ENCODE data around the gene SLC35G6. TPM values are rescaled to one million over a fixed set of nuclear protein-coding genes. Genes with fewer than 3 reads are reported as not detected.

The SLC35G6 gene
- total RNA-seq, 2 experiments from 2014 or later: not detected

DNA sequence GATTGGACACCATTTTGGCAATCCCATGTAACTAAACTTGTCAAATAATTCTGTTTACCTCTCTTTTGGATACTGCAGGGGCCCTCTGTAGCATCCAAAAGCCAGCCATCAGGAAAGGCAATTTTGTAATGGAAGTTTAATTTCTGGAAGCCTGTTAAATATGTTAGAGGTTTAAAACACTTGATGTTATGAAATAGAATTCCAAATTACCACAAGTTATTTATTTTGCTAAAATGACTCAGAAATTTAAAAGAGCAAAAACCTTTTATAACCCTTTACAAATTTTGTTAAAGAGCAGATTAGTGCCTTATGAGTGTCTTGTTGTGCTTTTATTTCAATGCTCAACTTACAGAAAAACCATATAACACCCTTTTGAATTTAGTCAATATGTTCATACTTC is 47.6 kb downstream of the SLC35G6 start:
- no peak overlapping the region for H2AFZ ChIP-seq (ENCODE audit: low read length)
- H3K27ac ChIP-seq (ENCODE audit: low read depth, low read length, poor library complexity, severe bottlenecking): no peak overlapping the region
- DNase-seq (ENCODE audit: low spot score): no peak
- ChIA-PET CTCF (ENCODE audit: unreplicated experiment) (no interaction called here), POLR2A (no interaction called here)
- 0 out of 2 replicates have a peak, but pooled peaks cover 7% of the 10 kb centered on the region for H3K9me3 ChIP-seq (ENCODE audit: low read length)
- no peaks in the 10 kb centered on the region for H4K20me1 ChIP-seq (ENCODE audit: insufficient read depth, low read length)
- TF ChIP-seq, protein P1, sequence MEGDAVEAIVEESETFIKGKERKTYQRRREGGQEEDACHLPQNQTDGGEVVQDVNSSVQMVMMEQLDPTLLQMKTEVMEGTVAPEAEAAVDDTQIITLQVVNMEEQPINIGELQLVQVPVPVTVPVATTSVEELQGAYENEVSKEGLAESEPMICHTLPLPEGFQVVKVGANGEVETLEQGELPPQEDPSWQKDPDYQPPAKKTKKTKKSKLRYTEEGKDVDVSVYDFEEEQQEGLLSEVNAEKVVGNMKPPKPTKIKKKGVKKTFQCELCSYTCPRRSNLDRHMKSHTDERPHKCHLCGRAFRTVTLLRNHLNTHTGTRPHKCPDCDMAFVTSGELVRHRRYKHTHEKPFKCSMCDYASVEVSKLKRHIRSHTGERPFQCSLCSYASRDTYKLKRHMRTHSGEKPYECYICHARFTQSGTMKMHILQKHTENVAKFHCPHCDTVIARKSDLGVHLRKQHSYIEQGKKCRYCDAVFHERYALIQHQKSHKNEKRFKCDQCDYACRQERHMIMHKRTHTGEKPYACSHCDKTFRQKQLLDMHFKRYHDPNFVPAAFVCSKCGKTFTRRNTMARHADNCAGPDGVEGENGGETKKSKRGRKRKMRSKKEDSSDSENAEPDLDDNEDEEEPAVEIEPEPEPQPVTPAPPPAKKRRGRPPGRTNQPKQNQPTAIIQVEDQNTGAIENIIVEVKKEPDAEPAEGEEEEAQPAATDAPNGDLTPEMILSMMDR (conservative IDR thresholded peaks at IDR 0.05; ENCODE audit: low read length): no peak
- no peak for TF ChIP-seq EZH2phosphoT487 (IDR thresholded peaks at IDR 0.05; ENCODE audit: borderline replicate concordance, low read depth, low read length)
- intact Hi-C loops (cut with micrococcal nuclease; ENCODE audit: unreplicated experiment): no loop called here
- BruUV-seq (replicated peaks): no TSS peak
- H3K79me2 ChIP-seq (ENCODE audit: insufficient read depth, low read depth, low read length): no peaks in the 10 kb centered on the region
- H3K36me3 ChIP-seq (ENCODE audit: insufficient read depth, low read length): no peaks in the 10 kb centered on the region
- H3K4me1 ChIP-seq (ENCODE audit: insufficient read depth, low read length, poor library complexity, severe bottlenecking): no peaks in the 10 kb centered on the region
- H3K4me2 ChIP-seq (ENCODE audit: low read length): no peak overlapping the region
- H3K4me3 ChIP-seq (ENCODE audit: low read depth, low read length, poor library complexity, severe bottlenecking): no peak overlapping the region
- no peaks in the 10 kb centered on the region for H3K9me2 ChIP-seq (ENCODE audit: insufficient read depth, low read length)

DNA sequence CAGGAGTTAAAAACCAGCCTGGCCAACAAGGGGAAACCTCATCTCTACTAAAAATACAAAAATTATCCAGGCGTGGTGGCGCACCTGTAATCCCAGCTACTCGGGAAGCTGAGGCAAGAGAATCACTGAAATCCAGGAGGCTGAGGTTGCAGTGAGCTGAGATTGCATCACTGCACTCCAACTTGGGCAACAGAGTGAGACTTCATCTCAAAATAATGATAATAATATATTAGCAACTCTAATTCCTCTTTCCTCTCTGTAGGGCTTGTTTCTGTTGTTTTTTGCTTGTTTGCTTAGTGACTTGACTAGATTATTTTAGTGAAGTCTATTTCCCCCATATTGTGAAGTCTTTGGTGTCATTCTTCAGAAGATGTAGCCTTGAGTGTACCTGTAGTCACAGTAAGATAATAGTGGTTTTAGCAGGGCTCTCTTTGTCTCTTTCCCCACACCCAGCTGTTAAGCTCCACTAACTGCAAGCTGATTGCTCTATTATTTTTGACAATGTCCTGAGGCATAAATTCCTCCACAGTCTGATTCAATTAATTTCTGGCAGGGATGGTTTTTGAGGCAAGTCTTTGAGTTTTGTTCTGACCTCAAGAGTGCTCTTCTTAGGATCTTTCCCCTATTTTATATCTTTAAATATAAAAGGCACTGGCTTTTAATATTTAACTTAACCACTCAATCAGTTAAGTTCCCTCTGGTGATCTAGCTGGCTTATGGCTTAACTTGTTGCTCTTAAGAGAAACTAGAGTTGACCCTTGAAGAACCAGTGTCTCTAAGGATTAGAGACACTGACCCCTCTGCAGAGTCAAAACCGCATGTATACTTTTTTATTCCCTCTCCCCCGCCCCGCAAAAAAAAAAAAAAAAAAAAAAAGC is 49.0 kb downstream of the SLC35G6 start:
- CTCF ChIA-PET (ENCODE audit: unreplicated experiment): no interaction called here
- H3K36me3 ChIP-seq (ENCODE audit: insufficient read depth, low read length): no peaks in the 10 kb centered on the region
- no peak overlapping the region for H3K4me2 ChIP-seq (ENCODE audit: low read length)
- intact Hi-C loops (cut with micrococcal nuclease; ENCODE audit: unreplicated experiment): no loop called here
- no peaks in the 10 kb centered on the region for H3K4me1 ChIP-seq (ENCODE audit: insufficient read depth, low read length, poor library complexity, severe bottlenecking)
- POLR2A ChIA-PET: no interaction called here
- no TSS peak for BruUV-seq (replicated peaks)
- 0 out of 2 replicates have a peak, but pooled peaks cover 7% of the 10 kb centered on the region for H3K9me3 ChIP-seq (ENCODE audit: low read length)
- no peak overlapping the region for H3K27ac ChIP-seq (ENCODE audit: low read depth, low read length, poor library complexity, severe bottlenecking)
- H3K4me3 ChIP-seq (ENCODE audit: low read depth, low read length, poor library complexity, severe bottlenecking): no peak overlapping the region
- no peaks in the 10 kb centered on the region for H3K9me2 ChIP-seq (ENCODE audit: insufficient read depth, low read length)
- TF ChIP-seq, protein P1 (conservative IDR thresholded peaks at IDR 0.05; ENCODE audit: low read length): no peak
- TF ChIP-seq EZH2phosphoT487 (IDR thresholded peaks at IDR 0.05; ENCODE audit: borderline replicate concordance, low read depth, low read length): no peak
- H4K20me1 ChIP-seq (ENCODE audit: insufficient read depth, low read length): no peaks in the 10 kb centered on the region
- no peak for DNase-seq (ENCODE audit: low spot score)
- no peaks in the 10 kb centered on the region for H3K79me2 ChIP-seq (ENCODE audit: insufficient read depth, low read depth, low read length)
- H2AFZ ChIP-seq (ENCODE audit: low read length): no peak overlapping the region

Other genes starting within 250 kb of the SLC35G6 start
Only the 30 nearest of the 40 such genes appear.
- 0.49 and 0.63 TPM in 2 replicates for gene SLC2A4, start 199.7 kb upstream of the SLC35G6 start, total RNA-seq (2014; rRNA removed; shearing (Covaris generic))
- gene SLC2A4, start 199.7 kb upstream of the SLC35G6 start, total RNA-seq (2022): 0.30 and 0.61 TPM in 2 replicates
- gene YBX2, start 186.8 kb upstream of the SLC35G6 start, total RNA-seq (2014; rRNA removed; shearing (Covaris generic)): 9.8 and 12.8 TPM in 2 replicates
- gene YBX2, start 186.8 kb upstream of the SLC35G6 start, total RNA-seq (2022): 6.7 and 11.8 TPM in 2 replicates
- gene EIF5A, start 173.8 kb upstream of the SLC35G6 start, total RNA-seq (2014; rRNA removed; shearing (Covaris generic)): 491 and 519 TPM in 2 replicates
- gene EIF5A, start 173.8 kb upstream of the SLC35G6 start, total RNA-seq (2022): 692 and 803 TPM in 2 replicates
- 70.4 and 70.5 TPM in 2 replicates for gene GPS2, start 166.1 kb upstream of the SLC35G6 start, total RNA-seq (2014; rRNA removed; shearing (Covaris generic))
- gene GPS2, start 166.1 kb upstream of the SLC35G6 start, total RNA-seq (2022): 75.0 and 80.8 TPM in 2 replicates
- gene NEURL4, start 152.1 kb upstream of the SLC35G6 start, total RNA-seq (2014; rRNA removed; shearing (Covaris generic)): 30.2 and 34.7 TPM in 2 replicates
- gene NEURL4, start 152.1 kb upstream of the SLC35G6 start, total RNA-seq (2022): 50.2 and 66.8 TPM in 2 replicates
- 113 and 117 TPM in 2 replicates for gene ACAP1, start 144.9 kb upstream of the SLC35G6 start, total RNA-seq (2014; rRNA removed; shearing (Covaris generic))
- 256 and 259 TPM in 2 replicates for gene ACAP1, start 144.9 kb upstream of the SLC35G6 start, total RNA-seq (2022)
- gene KCTD11, start 129.3 kb upstream of the SLC35G6 start, total RNA-seq (2014; rRNA removed; shearing (Covaris generic)): 4.1 and 6.0 TPM in 2 replicates
- gene KCTD11, start 129.3 kb upstream of the SLC35G6 start, total RNA-seq (2022): 7.6 and 8.6 TPM in 2 replicates
- not detected in 2 replicates for gene TMEM95, start 126.3 kb upstream of the SLC35G6 start, total RNA-seq (2014; rRNA removed; shearing (Covaris generic))
- gene TMEM95, start 126.3 kb upstream of the SLC35G6 start, total RNA-seq (2022): 0.31 TPM in 1 of 2 replicates, not detected in the other
- gene TNK1, start 100.4 kb upstream of the SLC35G6 start, total RNA-seq (2014; rRNA removed; shearing (Covaris generic)): 2.9 and 5.0 TPM in 2 replicates
- gene TNK1, start 100.4 kb upstream of the SLC35G6 start, total RNA-seq (2022): 4.8 and 6.4 TPM in 2 replicates
- 8.9 and 15.3 TPM in 2 replicates for gene PLSCR3, start 86.9 kb upstream of the SLC35G6 start, total RNA-seq (2014; rRNA removed; shearing (Covaris generic))
- 23.1 and 27.6 TPM in 2 replicates for gene PLSCR3, start 86.9 kb upstream of the SLC35G6 start, total RNA-seq (2022)
- 108 and 165 TPM in 2 replicates for gene TMEM256, start 77.3 kb upstream of the SLC35G6 start, total RNA-seq (2014; rRNA removed; shearing (Covaris generic))
- 96.6 and 107 TPM in 2 replicates for gene TMEM256, start 77.3 kb upstream of the SLC35G6 start, total RNA-seq (2022)
- gene NLGN2, start 73.6 kb upstream of the SLC35G6 start, total RNA-seq (2014; rRNA removed; shearing (Covaris generic)): 0.06 TPM in 1 of 2 replicates, not detected in the other
- 1.2 TPM in 1 of 2 replicates, not detected in the other for gene NLGN2, start 73.6 kb upstream of the SLC35G6 start, total RNA-seq (2022)
- gene SPEM1, start 61.1 kb upstream of the SLC35G6 start, total RNA-seq (2014; rRNA removed; shearing (Covaris generic)): not detected in 2 replicates
- gene SPEM1, start 61.1 kb upstream of the SLC35G6 start, total RNA-seq (2022): not detected in 2 replicates
- gene SPEM2, start 55.8 kb upstream of the SLC35G6 start, total RNA-seq (2014; rRNA removed; shearing (Covaris generic)): not detected in 2 replicates
- gene SPEM2, start 55.8 kb upstream of the SLC35G6 start, total RNA-seq (2022): not detected in 2 replicates
- gene SPEM3, start 52.6 kb upstream of the SLC35G6 start, total RNA-seq (2014; rRNA removed; shearing (Covaris generic)): not detected in 2 replicates
- gene SPEM3, start 52.6 kb upstream of the SLC35G6 start, total RNA-seq (2022): not detected in 2 replicates
- gene TMEM102, start 46.0 kb upstream of the SLC35G6 start, total RNA-seq (2014; rRNA removed; shearing (Covaris generic)): 13.4 and 15.6 TPM in 2 replicates
- gene TMEM102, start 46.0 kb upstream of the SLC35G6 start, total RNA-seq (2022): 16.6 and 18.9 TPM in 2 replicates
- gene FGF11, start 41.9 kb upstream of the SLC35G6 start, total RNA-seq (2014; rRNA removed; shearing (Covaris generic)): 1.3 and 2.8 TPM in 2 replicates
- 9.9 and 11.0 TPM in 2 replicates for gene FGF11, start 41.9 kb upstream of the SLC35G6 start, total RNA-seq (2022)
- gene CHRNB1, start 36.4 kb upstream of the SLC35G6 start, total RNA-seq (2014; rRNA removed; shearing (Covaris generic)): 12.7 and 13.2 TPM in 2 replicates
- gene CHRNB1, start 36.4 kb upstream of the SLC35G6 start, total RNA-seq (2022): 13.4 and 15.6 TPM in 2 replicates
- gene ZBTB4, start 1.8 kb upstream of the SLC35G6 start, total RNA-seq (2014; rRNA removed; shearing (Covaris generic)): 3.4 and 3.5 TPM in 2 replicates
- gene ZBTB4, start 1.8 kb upstream of the SLC35G6 start, total RNA-seq (2022): 3.9 and 4.6 TPM in 2 replicates
- 76.6 and 84.2 TPM in 2 replicates for gene POLR2A, start 2.9 kb downstream of the SLC35G6 start, total RNA-seq (2014; rRNA removed; shearing (Covaris generic))
- gene POLR2A, start 2.9 kb downstream of the SLC35G6 start, total RNA-seq (2022): 218 and 264 TPM in 2 replicates
- not detected in 2 replicates for gene TNFSF12, start 67.6 kb downstream of the SLC35G6 start, total RNA-seq (2014; rRNA removed; shearing (Covaris generic))
- gene TNFSF12, start 67.6 kb downstream of the SLC35G6 start, total RNA-seq (2022): not detected in 2 replicates
- gene TNFSF13, start 77.3 kb downstream of the SLC35G6 start, total RNA-seq (2014; rRNA removed; shearing (Covaris generic)): 0.49 and 0.98 TPM in 2 replicates
- gene TNFSF13, start 77.3 kb downstream of the SLC35G6 start, total RNA-seq (2022): 4.8 and 6.0 TPM in 2 replicates
- 100 and 102 TPM in 2 replicates for gene SENP3, start 80.5 kb downstream of the SLC35G6 start, total RNA-seq (2014; rRNA removed; shearing (Covaris generic))
- gene SENP3, start 80.5 kb downstream of the SLC35G6 start, total RNA-seq (2022): 62.4 and 77.6 TPM in 2 replicates
- 0.10 and 0.54 TPM in 2 replicates for gene CD68, start 98.2 kb downstream of the SLC35G6 start, total RNA-seq (2014; rRNA removed; shearing (Covaris generic))
- 0.44 and 0.72 TPM in 2 replicates for gene CD68, start 98.2 kb downstream of the SLC35G6 start, total RNA-seq (2022)
- 30.4 and 34.5 TPM in 2 replicates for gene MPDU1, start 102.4 kb downstream of the SLC35G6 start, total RNA-seq (2014; rRNA removed; shearing (Covaris generic))
- gene MPDU1, start 102.4 kb downstream of the SLC35G6 start, total RNA-seq (2022): 21.3 and 26.1 TPM in 2 replicates
- 0.23 and 1.6 TPM in 2 replicates for gene SOX15, start 108.6 kb downstream of the SLC35G6 start, total RNA-seq (2014; rRNA removed; shearing (Covaris generic))
- 0.57 and 0.84 TPM in 2 replicates for gene SOX15, start 108.6 kb downstream of the SLC35G6 start, total RNA-seq (2022)
- 24.6 and 32.4 TPM in 2 replicates for gene FXR2, start 133.5 kb downstream of the SLC35G6 start, total RNA-seq (2014; rRNA removed; shearing (Covaris generic))
- 32.1 and 41.4 TPM in 2 replicates for gene FXR2, start 133.5 kb downstream of the SLC35G6 start, total RNA-seq (2022)
- 16.0 and 16.9 TPM in 2 replicates for gene SAT2, start 146.4 kb downstream of the SLC35G6 start, total RNA-seq (2014; rRNA removed; shearing (Covaris generic))
- 37.3 and 41.1 TPM in 2 replicates for gene SAT2, start 146.4 kb downstream of the SLC35G6 start, total RNA-seq (2022)
- not detected in 2 replicates for gene SHBG, start 148.7 kb downstream of the SLC35G6 start, total RNA-seq (2014; rRNA removed; shearing (Covaris generic))
- gene SHBG, start 148.7 kb downstream of the SLC35G6 start, total RNA-seq (2022): 0.50 and 0.53 TPM in 2 replicates
- not detected in 2 replicates for gene ATP1B2, start 169.5 kb downstream of the SLC35G6 start, total RNA-seq (2014; rRNA removed; shearing (Covaris generic))
- not detected in 2 replicates for gene ATP1B2, start 169.5 kb downstream of the SLC35G6 start, total RNA-seq (2022)